Breast epithelium (tissue), 4 donors: Measurements from ENCODE around the gene FZD7. TPM values are rescaled to one million over a fixed set of nuclear protein-coding genes. Genes with fewer than 3 reads are reported as not detected.

ENCODE experiments used
- DNase-seq, 2 donors: peaks; one replicate each; pipeline ENCODE4 v3.0.0-alpha.2; 2019; ENCODE audit warnings: low spot score in 2 of 2
- H3K27ac ChIP-seq, 2 donors: fragments of 200-600 bp; sonication (generic) in 1 of 2; one replicate each; pipeline ENCODE4 v1.5.1; 2016 to 2019; ENCODE audit warnings: mild to moderate bottlenecking in 1 of 2
- H3K27me3 ChIP-seq, 2 donors: fragments of 200-600 bp; sonication (generic) in 1 of 2; one replicate each; pipeline versions ENCODE4 v1.5.1 to v1.6.0; 2017 to 2019; ENCODE audit warnings: control low read depth in 1 of 2, mild to moderate bottlenecking in 1 of 2
- H3K36me3 ChIP-seq: fragments of 200-600 bp; one replicate; pipeline ENCODE4 v1.5.1; 2019
- H3K4me1 ChIP-seq, 2 donors: fragments of 200-600 bp; sonication (generic); one replicate each; pipeline ENCODE4 v1.5.1; 2016 to 2019; ENCODE audit warnings: control low read depth in 1 of 2
- H3K4me3 ChIP-seq, 3 donors: fragments of 200-600 bp; sonication (generic); 1 replicate in 2 of 3; 2 replicates in 1 of 3; pipeline ENCODE4 v1.5.1; 2016 to 2019; ENCODE audit warnings: mild to moderate bottlenecking in 3 of 3, moderate library complexity in 2 of 3
- H3K9me3 ChIP-seq, 2 donors: fragments of 200-600 bp; sonication (generic) in 1 of 2; one replicate each; pipeline ENCODE4 v1.5.1; 2016 to 2019; ENCODE audit warnings: control low read depth in 1 of 2
- POLR2A ChIP-seq: fragments of 450-650 bp; IDR thresholded peaks from one replicate; pipeline ENCODE4 v1.6.1; 2016; ENCODE audit warnings: antibody characterized with exemption, mild to moderate bottlenecking, moderate library complexity
- POLR2AphosphoS5 ChIP-seq, 3 donors: sonication (generic); formaldehyde crosslinking; IDR thresholded peaks; one replicate each; pipeline ENCODE4 v1.6.1; 2017; ENCODE audit warnings: antibody characterized with exemption in 3 of 3
- intact Hi-C: fragments of 100-400 bp; cut with DNase I; formaldehyde crosslinking; loops from one replicate; pipeline ENCODE4 v1.15.1; 2023; ENCODE audit warnings: low total_unique reads
- total RNA-seq, 3 donors: library from RNA; depleted of rRNA; stranded (reverse); fragments of >200 nt; gene quantifications; one replicate each; pipeline ENCODE4 v1.1.0, GENCODE V29; 2016
- TF ChIP-seq, protein P1 (sequence below), 3 donors: fragments of 450-650 bp; IDR thresholded peaks; one replicate each; pipeline ENCODE4 v1.5.1; 2016 to 2017; ENCODE audit warnings: antibody characterized with exemption in 3 of 3, mild to moderate bottlenecking in 3 of 3, moderate library complexity in 3 of 3

The FZD7 gene
- total RNA-seq, 3 donors from 2014 or later: 12.5 to 41.4 (median 26.5) TPM

DNA sequence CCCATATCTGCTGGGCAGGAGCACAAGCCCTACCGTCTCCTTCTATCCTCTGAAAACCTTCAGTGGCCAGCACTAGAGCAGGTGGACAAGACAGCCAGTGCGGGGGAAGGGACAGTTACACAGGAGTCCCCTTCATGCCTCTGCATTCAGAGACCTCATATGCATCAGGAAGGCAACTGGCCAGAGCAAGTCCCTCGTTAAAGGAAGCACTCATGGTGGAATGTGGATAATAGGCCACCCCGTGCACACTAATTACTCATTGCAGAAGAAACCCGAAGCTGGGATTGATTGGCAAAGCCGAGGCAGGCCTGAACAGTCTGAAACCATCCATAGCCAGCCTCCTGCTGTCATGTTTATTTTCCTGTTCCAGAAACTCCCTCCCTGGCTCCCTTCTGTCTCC, 50.6 kb downstream of the FZD7 start:
- Histone ChIP-seq H3K27ac (no peak overlapping the region), H3K27me3 (no peaks in the 10 kb centered on the region), H3K4me1 (no peaks in the 10 kb centered on the region), H3K4me3 (no peak overlapping the region), H3K36me3 (no peaks in the 10 kb centered on the region), H3K9me3 (peaks cover 0 to 7% of the 10 kb centered on the region in 2 donors)
- no peak for DNase-seq
- no peak for TF ChIP-seq POLR2A
- no peak for TF ChIP-seq POLR2AphosphoS5 (IDR thresholded peaks at IDR 0.05)
- TF ChIP-seq, protein P1, sequence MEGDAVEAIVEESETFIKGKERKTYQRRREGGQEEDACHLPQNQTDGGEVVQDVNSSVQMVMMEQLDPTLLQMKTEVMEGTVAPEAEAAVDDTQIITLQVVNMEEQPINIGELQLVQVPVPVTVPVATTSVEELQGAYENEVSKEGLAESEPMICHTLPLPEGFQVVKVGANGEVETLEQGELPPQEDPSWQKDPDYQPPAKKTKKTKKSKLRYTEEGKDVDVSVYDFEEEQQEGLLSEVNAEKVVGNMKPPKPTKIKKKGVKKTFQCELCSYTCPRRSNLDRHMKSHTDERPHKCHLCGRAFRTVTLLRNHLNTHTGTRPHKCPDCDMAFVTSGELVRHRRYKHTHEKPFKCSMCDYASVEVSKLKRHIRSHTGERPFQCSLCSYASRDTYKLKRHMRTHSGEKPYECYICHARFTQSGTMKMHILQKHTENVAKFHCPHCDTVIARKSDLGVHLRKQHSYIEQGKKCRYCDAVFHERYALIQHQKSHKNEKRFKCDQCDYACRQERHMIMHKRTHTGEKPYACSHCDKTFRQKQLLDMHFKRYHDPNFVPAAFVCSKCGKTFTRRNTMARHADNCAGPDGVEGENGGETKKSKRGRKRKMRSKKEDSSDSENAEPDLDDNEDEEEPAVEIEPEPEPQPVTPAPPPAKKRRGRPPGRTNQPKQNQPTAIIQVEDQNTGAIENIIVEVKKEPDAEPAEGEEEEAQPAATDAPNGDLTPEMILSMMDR (IDR thresholded peaks at IDR 0.05): no peak
- intact Hi-C loops: loop anchor here (1.0 kb wide), 1 partner anchor 28 kb away; no protein-coding TSS in a partner anchor

Other genes with a start within 250 kb of the FZD7 start
- 1 to 10 TPM in 2 of 3 donors, under 1 TPM in 1; 0.33 to 4.6 (median 2.2) TPM for gene CDK15, start 227.3 kb upstream of the FZD7 start, total RNA-seq
- not detected for gene KIAA2012, start 39.4 kb downstream of the FZD7 start, total RNA-seq
- 10 to 100 TPM; 54.1 to 78.6 (median 68.5) TPM for gene SUMO1, start 204.7 kb downstream of the FZD7 start, total RNA-seq
- 10 to 100 TPM; 39.2 to 96.2 (median 74.7) TPM for gene NOP58, start 231.9 kb downstream of the FZD7 start, total RNA-seq